Astrocyte of the hippocampus (primary cell): ENCODE measurements around the gene CCL22.

Experiments used
- DNase-seq: peaks from one replicate; pipeline ENCODE4 v3.0.0; 2011; ENCODE audit warnings: low read depth, low spot score

CCL22 gene

GRCh38 chr16:57347858-57348257, 10.7 kb upstream of the CCL22 start:
- no peak for DNase-seq

GRCh38 chr16:57348327-57348726, 10.3 kb upstream of the CCL22 start:
- no peak for DNase-seq

- DNase-seq, result no peak
These were observed 9.2 kb upstream of the CCL22 start for GRCh38 chr16:57349212-57350031.

GRCh38 chr16:57352636-57353047, 5.9 kb upstream of the CCL22 start:
- no peak for DNase-seq

- DNase-seq, result no peak
These were observed 4.3 kb upstream of the CCL22 start for GRCh38 chr16:57354311-57354710.

- DNase-seq, result no peak
These were observed 2.6 kb upstream of the CCL22 start for GRCh38 chr16:57355898-57356414.

GRCh38 chr16:57356547-57356946, 2.0 kb upstream of the CCL22 start:
- no peak for DNase-seq

GRCh38 chr16:57357330-57358085, 1.1 kb upstream of the CCL22 start:
- DNase-seq, result no peak

- no peak for DNase-seq
These were observed 530 bp upstream of the CCL22 start for GRCh38 chr16:57358086-57358420.

- DNase-seq, result no peak
These were observed 1.8 kb downstream of the CCL22 start for GRCh38 chr16:57360321-57360935.

- DNase-seq, result no peak
These were observed 2.8 kb downstream of the CCL22 start for GRCh38 chr16:57361404-57361803.

GRCh38 chr16:57364143-57364542, 5.6 kb downstream of the CCL22 start:
- no peak for DNase-seq

GRCh38 chr16:57366544-57367040, 8.0 kb downstream of the CCL22 start:
- no peak for DNase-seq

GRCh38 chr16:57367116-57367752, 8.7 kb downstream of the CCL22 start:
- no peak for DNase-seq

- no peak for DNase-seq
These were observed 13.2 kb downstream of the CCL22 start for GRCh38 chr16:57371494-57372371.

GRCh38 chr16:57372372-57373116, 14.0 kb downstream of the CCL22 start, which contains the start of gene CX3CL1:
Gene CX3CL1, plus strand, starts transcription at chr16:57372490. Its CDS starts 79 bp downstream, at chr16:57372569.
- peak; percentile 89 for DNase-seq

GRCh38 chr16:57373117-57373947, 14.7 kb downstream of the CCL22 start:
- no peak for DNase-seq

- DNase-seq, result peak; percentile 63
These were observed 15.5 kb downstream of the CCL22 start for GRCh38 chr16:57374067-57374534.
